B cell (primary cell): ENCODE results near the gene MOV10L1.

Source experiments
- EZH2 ChIP-seq: IDR thresholded peaks from 2 replicates; pipeline ENCODE4 v1.6.1; 2012; ENCODE audit warnings: borderline replicate concordance, low read depth, mild to moderate bottlenecking, moderate library complexity, low read length; ENCODE audit not compliant: insufficient read depth, poor library complexity, severe bottlenecking
- TF ChIP-seq, protein P1 (sequence below): fragments of 200-600 bp; IDR thresholded peaks from one replicate; pipeline ENCODE4 v1.8.0; 2022; ENCODE audit warnings: antibody characterized with exemption, mild to moderate bottlenecking

DNA sequence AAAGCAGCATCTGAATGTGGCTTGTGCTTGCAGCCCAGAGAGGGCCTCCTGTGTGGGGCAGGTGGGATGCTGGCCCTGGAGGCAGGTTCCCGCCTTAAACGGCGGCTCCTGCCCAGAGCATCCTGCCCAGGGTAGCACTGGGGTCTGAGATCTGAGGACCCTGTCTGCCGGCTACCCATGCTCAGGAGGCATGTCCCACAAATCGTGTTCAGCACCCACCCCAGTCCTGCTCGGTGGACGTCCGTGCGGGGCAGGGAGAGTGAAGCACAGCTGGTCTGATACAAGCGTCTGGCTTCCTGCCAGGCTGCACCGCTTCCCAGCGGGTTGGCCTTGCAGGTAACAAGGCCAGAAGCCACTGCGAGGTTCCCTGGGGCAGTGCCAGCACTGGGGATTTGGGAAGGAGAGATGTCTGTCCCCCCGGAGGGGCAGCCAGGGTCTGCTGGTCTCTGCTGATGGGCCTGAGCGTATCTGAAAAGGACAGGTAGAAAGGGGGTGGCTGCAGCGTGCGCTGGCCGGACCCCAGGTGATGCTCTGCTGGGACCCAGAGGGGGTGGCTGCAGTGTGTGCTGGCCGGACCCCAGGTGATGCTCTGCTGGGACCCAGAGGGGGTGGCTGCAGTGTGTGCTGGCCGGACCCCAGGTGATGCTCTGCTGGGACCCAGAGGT is 99.5 kb downstream of the MOV10L1 start:
- TF ChIP-seq, protein P1, sequence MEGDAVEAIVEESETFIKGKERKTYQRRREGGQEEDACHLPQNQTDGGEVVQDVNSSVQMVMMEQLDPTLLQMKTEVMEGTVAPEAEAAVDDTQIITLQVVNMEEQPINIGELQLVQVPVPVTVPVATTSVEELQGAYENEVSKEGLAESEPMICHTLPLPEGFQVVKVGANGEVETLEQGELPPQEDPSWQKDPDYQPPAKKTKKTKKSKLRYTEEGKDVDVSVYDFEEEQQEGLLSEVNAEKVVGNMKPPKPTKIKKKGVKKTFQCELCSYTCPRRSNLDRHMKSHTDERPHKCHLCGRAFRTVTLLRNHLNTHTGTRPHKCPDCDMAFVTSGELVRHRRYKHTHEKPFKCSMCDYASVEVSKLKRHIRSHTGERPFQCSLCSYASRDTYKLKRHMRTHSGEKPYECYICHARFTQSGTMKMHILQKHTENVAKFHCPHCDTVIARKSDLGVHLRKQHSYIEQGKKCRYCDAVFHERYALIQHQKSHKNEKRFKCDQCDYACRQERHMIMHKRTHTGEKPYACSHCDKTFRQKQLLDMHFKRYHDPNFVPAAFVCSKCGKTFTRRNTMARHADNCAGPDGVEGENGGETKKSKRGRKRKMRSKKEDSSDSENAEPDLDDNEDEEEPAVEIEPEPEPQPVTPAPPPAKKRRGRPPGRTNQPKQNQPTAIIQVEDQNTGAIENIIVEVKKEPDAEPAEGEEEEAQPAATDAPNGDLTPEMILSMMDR: no peak
- TF ChIP-seq EZH2: no peak
